ENCODE data around the gene CCDC167.

GRCh38 chr6:37532122-37532521 is 32.4 kb upstream of the CCDC167 start:
- TF ChIP-seq BCL11A (IDR thresholded peaks at IDR 0.05; ENCODE audit: low read depth in 2 of 2, low read length in 2 of 2) (no peak), JUND (IDR thresholded peaks at IDR 0.05; ENCODE audit: low read length) (no peak), CTCF (IDR thresholded peaks at IDR 0.05; ENCODE audit: control extremely low read depth in 1 of 3, insufficient read depth in 1 of 3, low read depth in 1 of 3, low read length in 3 of 3) (no peak), TBP (IDR thresholded peaks at IDR 0.05; ENCODE audit: low read depth, low read length) (no peak)
